OCI-LY1 (cell line): ENCODE results near the gene PEX5L.

Experiments used
- CTCF ChIP-seq: fragments of 200-600 bp; sonication (generic), shearing (Covaris generic); IDR thresholded peaks from 2 replicates; pipeline ENCODE4 v1.5.1; 2017; ENCODE audit warnings: mild to moderate bottlenecking, antibody characterized with exemption, low read length, moderate library complexity, mixed read lengths
- EZH2 ChIP-seq: fragments of 200-600 bp; sonication (generic), shearing (Covaris generic); IDR thresholded peaks from 2 replicates; pipeline ENCODE4 v1.8.0; 2017; ENCODE audit warnings: borderline replicate concordance, mixed run types, mild to moderate bottlenecking, antibody characterized with exemption, low read length, moderate library complexity, mixed read lengths

DNA sequence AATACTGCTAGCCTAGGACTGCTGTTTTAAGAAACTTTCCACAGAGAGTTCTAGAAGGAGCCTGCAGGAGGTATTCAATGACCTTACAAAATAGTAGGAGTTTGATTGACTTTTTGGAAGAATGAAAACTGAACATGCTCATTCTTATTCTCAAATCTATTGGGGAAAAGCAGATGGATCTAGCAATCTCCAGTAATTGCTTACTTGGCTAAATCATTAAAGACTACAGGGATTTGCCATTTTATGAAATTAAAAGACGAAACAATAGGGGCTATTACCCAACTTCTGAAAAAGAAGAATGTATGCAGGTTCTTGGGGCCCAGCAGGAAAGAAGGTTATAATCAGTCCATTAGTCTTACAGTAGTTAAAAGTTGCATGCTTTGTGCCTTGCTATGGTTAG, 29.9 kb upstream of the PEX5L start:
- TF ChIP-seq CTCF (no peak), EZH2 (no peak)
